KMS-11 (cell line): ENCODE results near the gene DIABLO.

Source experiments
- H2AFZ ChIP-seq: fragments of 200-600 bp; sonication (generic); 2 replicates; pipeline ENCODE4 v1.6.1; 2016; ENCODE audit warnings: antibody characterized with exemption, mixed run types, low read depth
- H3K27ac ChIP-seq: fragments of 200-600 bp; sonication (generic); 2 replicates; pipeline ENCODE4 v1.6.1; 2016; ENCODE audit warnings: mild to moderate bottlenecking, mixed run types
- H3K27me3 ChIP-seq: fragments of 200-600 bp; sonication (generic); 2 replicates; pipeline ENCODE4 v1.6.1; 2017; ENCODE audit warnings: mild to moderate bottlenecking, low read depth, mixed run types, moderate library complexity; ENCODE audit not compliant: insufficient read depth
- H3K36me3 ChIP-seq: fragments of 200-600 bp; sonication (generic); 2 replicates; pipeline ENCODE4 v1.6.1; 2017; ENCODE audit warnings: mild to moderate bottlenecking, mixed run types; ENCODE audit not compliant: insufficient read depth
- H3K4me1 ChIP-seq: fragments of 200-600 bp; sonication (generic); 2 replicates; pipeline ENCODE4 v1.6.1; 2016; ENCODE audit warnings: mild to moderate bottlenecking, low read depth, mixed run types; ENCODE audit not compliant: poor library complexity, severe bottlenecking
- H3K4me2 ChIP-seq: fragments of 200-600 bp; sonication (generic); 2 replicates; pipeline ENCODE4 v1.7.0; 2016; ENCODE audit warnings: mild to moderate bottlenecking, mixed run types
- H3K4me3 ChIP-seq: fragments of 200-600 bp; sonication (generic); IDR thresholded peaks from 2 replicates; pipeline ENCODE4 v1.6.1; 2017; ENCODE audit warnings: low read depth, low read length, mixed read lengths; ENCODE audit not compliant: insufficient read depth
- H3K79me2 ChIP-seq: fragments of 200-600 bp; sonication (generic); 2 replicates; pipeline ENCODE4 v1.6.1; 2016; ENCODE audit warnings: low read depth, mixed run types; ENCODE audit not compliant: insufficient read depth
- H3K9ac ChIP-seq: fragments of 200-600 bp; sonication (generic); 2 replicates; pipeline ENCODE4 v1.6.1; 2016; ENCODE audit warnings: mild to moderate bottlenecking, mixed run types
- H4K20me1 ChIP-seq: fragments of 200-600 bp; sonication (generic); 2 replicates; pipeline ENCODE4 v1.6.1; 2016; ENCODE audit warnings: mild to moderate bottlenecking, mixed run types; ENCODE audit not compliant: insufficient read depth
- TF ChIP-seq, protein P1 (sequence below): fragments of 200-600 bp; sonication (generic); conservative IDR thresholded peaks from 2 replicates; pipeline ENCODE4 v1.6.1; 2017; ENCODE audit warnings: low read depth, mild to moderate bottlenecking, antibody characterized with exemption, low read length, moderate library complexity, mixed read lengths

Gene DIABLO

DNA sequence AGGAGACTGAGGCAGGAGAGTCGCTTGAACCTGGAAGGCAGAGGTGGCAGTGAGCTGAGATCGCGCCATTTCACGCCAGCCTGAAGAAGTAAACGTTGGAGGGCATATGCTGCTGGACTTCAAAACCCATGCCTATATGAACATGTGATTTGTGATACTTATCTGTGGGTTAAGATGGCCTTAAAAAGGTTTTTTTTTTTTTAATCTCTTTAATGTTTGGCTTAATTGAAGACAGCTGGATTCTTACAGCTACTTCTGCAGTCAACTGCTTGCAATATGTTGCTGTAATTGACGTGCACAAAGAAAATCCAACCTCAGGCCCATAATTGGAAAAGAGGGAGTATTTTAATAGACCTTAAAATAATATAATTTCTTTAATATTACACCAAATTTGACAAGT is 23.8 kb downstream of the DIABLO start:
- H4K20me1 ChIP-seq: no peaks in the 10 kb centered on the region
- H2AFZ ChIP-seq: no peak overlapping the region
- no peak overlapping the region for H3K4me2 ChIP-seq
- no peak overlapping the region for H3K27ac ChIP-seq
- peaks cover 6% of the 10 kb centered on the region for H3K4me1 ChIP-seq
- no peak overlapping the region for H3K4me3 ChIP-seq
- no peaks in the 10 kb centered on the region for H3K36me3 ChIP-seq
- no peaks in the 10 kb centered on the region for H3K79me2 ChIP-seq
- H3K27me3 ChIP-seq: no peaks in the 10 kb centered on the region
- TF ChIP-seq, protein P1, sequence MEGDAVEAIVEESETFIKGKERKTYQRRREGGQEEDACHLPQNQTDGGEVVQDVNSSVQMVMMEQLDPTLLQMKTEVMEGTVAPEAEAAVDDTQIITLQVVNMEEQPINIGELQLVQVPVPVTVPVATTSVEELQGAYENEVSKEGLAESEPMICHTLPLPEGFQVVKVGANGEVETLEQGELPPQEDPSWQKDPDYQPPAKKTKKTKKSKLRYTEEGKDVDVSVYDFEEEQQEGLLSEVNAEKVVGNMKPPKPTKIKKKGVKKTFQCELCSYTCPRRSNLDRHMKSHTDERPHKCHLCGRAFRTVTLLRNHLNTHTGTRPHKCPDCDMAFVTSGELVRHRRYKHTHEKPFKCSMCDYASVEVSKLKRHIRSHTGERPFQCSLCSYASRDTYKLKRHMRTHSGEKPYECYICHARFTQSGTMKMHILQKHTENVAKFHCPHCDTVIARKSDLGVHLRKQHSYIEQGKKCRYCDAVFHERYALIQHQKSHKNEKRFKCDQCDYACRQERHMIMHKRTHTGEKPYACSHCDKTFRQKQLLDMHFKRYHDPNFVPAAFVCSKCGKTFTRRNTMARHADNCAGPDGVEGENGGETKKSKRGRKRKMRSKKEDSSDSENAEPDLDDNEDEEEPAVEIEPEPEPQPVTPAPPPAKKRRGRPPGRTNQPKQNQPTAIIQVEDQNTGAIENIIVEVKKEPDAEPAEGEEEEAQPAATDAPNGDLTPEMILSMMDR: no peak
- no peak overlapping the region for H3K9ac ChIP-seq

DNA sequence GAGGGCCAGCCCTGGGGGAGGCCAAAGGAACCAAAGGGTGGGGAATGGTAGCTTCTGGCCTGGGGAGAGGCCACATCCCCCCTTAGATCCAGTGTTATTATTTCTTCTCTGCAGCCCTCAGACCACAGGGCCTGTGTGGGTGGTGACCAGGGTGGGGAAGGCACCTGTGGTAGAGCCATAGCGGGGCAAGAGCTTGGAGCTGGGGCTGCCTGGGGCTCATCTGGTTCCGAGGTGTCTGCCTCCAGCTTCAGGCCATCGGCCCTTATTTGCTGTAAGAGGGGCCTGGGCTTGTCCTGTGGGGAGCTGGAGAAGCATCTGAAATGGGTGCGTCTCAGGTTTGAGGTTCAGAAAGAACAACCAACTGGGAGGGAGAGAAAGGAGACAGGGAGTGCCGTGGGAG is 24.5 kb downstream of the DIABLO start:
- Histone ChIP-seq H3K27ac (no peak overlapping the region), H4K20me1 (no peaks in the 10 kb centered on the region), H3K9ac (no peak overlapping the region), H3K4me1 (peaks cover 6% of the 10 kb centered on the region), H3K4me3 (no peak overlapping the region), H3K36me3 (no peaks in the 10 kb centered on the region), H3K27me3 (no peaks in the 10 kb centered on the region), H3K79me2 (no peaks in the 10 kb centered on the region), H3K4me2 (no peak overlapping the region), H2AFZ (no peak overlapping the region)
- TF ChIP-seq, protein P1: no peak

DNA sequence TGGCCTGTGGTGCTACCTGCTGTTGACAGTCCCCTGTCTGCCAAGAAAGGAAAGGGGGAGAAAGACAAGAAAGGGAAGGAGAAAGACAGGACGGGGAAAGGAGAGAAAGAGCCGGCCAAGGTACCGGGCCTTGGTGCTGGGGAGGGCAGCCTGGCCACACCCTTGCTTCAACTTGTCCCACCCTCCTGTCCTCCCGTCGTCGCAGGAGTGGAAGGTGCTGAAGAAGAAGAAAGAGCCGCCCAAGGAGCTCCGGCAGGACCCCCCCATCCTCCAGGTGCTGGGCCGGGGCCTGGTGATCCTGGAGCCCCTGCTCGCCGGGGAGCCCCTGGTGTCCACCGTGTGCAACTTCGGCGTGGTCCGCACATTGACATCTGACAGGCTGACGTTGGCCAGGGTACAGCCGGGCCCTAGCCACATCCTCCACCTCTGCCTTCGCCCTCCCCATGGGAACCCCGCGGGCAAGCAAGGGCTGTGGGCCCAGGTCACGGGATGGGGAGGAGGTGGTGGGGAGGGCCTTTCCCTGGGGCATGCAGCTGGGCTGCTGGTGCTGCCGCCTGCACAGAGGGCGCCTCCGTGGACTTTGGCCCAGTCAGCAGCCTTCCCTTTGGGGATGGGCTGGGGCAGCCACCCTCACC is 25.2 kb downstream of the DIABLO start:
- H3K4me2 ChIP-seq: no peak overlapping the region
- H2AFZ ChIP-seq: no peak overlapping the region
- H3K27me3 ChIP-seq: no peaks in the 10 kb centered on the region
- H3K36me3 ChIP-seq: no peaks in the 10 kb centered on the region
- H3K27ac ChIP-seq: no peak overlapping the region
- no peak overlapping the region for H3K9ac ChIP-seq
- H4K20me1 ChIP-seq: no peaks in the 10 kb centered on the region
- no peak overlapping the region for H3K4me3 ChIP-seq
- TF ChIP-seq, protein P1: no peak
- H3K4me1 ChIP-seq: peaks cover 6% of the 10 kb centered on the region
- H3K79me2 ChIP-seq: no peaks in the 10 kb centered on the region

DNA sequence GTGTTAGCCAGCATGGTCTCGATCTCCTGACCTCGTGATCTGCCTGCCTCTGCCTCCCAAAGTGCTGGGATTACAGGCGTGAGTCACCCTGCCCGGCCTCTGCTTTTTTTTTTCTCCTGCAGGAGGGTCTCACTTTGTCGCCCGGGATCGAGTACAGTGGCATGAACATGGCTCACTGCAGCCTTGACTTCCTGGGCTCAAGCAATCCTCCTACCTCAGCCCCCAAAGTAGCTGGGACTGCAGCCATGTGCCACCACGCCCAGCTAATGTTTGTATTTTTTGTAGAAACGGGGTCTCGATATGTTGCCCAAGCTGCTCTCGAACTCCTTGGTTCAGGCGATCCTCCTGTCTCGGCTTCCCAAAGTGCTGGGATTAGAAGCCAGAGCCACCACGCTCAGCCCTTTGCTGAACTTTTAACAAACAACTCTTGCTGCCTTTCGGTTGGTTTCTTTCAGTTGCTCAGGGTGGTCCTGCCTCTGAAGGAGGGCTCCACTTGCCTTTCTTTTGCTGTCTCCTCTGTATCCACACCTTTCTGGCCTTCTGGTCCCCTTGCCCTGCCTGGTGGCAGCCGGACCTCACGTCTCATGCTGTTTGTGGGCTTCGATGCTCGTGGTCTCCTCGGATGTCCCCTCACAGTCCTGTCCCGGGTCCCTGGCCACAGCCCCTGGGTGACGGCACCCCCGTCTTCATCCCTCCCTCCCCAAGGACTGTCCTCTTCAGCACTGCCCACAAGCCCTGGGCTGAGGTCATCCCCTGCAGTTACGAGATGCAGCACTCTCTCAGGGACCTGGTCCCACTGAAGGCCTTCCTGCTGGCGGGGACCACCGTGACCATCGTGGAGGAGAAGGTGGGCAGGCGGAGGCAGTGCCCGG is 26.1 kb downstream of the DIABLO start:
- Histone ChIP-seq H3K27ac (no peak overlapping the region), H3K4me3 (no peak overlapping the region), H2AFZ (no peak overlapping the region), H3K27me3 (no peaks in the 10 kb centered on the region), H3K4me2 (no peak overlapping the region), H3K4me1 (peaks cover 6% of the 10 kb centered on the region), H4K20me1 (no peaks in the 10 kb centered on the region), H3K36me3 (no peaks in the 10 kb centered on the region), H3K9ac (no peak overlapping the region), H3K79me2 (no peaks in the 10 kb centered on the region)
- TF ChIP-seq, protein P1: no peak
